ENCODE results near the gene SPRYD7. TPM values are rescaled to one million over a fixed set of nuclear protein-coding genes. Genes with fewer than 3 reads are reported as not detected.
"Not testable (repeated sequence)": the region's sequence is repeated elsewhere in the genome, so short reads cannot be mapped to it uniquely, and the experiment has no call there.

Gene SPRYD7
- total RNA-seq, 1 donor from 2014 or later = 8.3 TPM

GRCh38 chr13:49922301-49922700, 13.8 kb downstream of the SPRYD7 start:
- Mint-ChIP-seq H3K4me1 (ENCODE audit: low read depth, unreplicated experiment) (no peaks in the 10 kb centered on the region), H3K27ac (ENCODE audit: unreplicated experiment) (no peak overlapping the region), H3K9me3 (ENCODE audit: unreplicated experiment) (no peaks in the 10 kb centered on the region), H3K27me3 (ENCODE audit: unreplicated experiment) (peaks cover 2% of the 10 kb centered on the region), H3K4me3 (ENCODE audit: unreplicated experiment) (no peak overlapping the region), H3K36me3 (ENCODE audit: unreplicated experiment) (no peaks in the 10 kb centered on the region)
- no peak for DNase-seq
- TF ChIP-seq CTCF (IDR thresholded peaks at IDR 0.05; ENCODE audit: partially characterized antibody, unreplicated experiment) = no peak

- H3K4me3 Mint-ChIP-seq (ENCODE audit: unreplicated experiment); H3K4me1 Mint-ChIP-seq (ENCODE audit: low read depth, unreplicated experiment); DNase-seq; H3K27ac Mint-ChIP-seq (ENCODE audit: unreplicated experiment); H3K9me3 Mint-ChIP-seq (ENCODE audit: unreplicated experiment); H3K27me3 Mint-ChIP-seq (ENCODE audit: unreplicated experiment); H3K36me3 Mint-ChIP-seq (ENCODE audit: unreplicated experiment): not testable (repeated sequence)
These were observed 15.2 kb downstream of the SPRYD7 start for GRCh38 chr13:49920969-49921368.

- DNase-seq; H3K36me3 Mint-ChIP-seq (ENCODE audit: unreplicated experiment); H3K27me3 Mint-ChIP-seq (ENCODE audit: unreplicated experiment); H3K9me3 Mint-ChIP-seq (ENCODE audit: unreplicated experiment); H3K4me1 Mint-ChIP-seq (ENCODE audit: low read depth, unreplicated experiment); H3K4me3 Mint-ChIP-seq (ENCODE audit: unreplicated experiment); H3K27ac Mint-ChIP-seq (ENCODE audit: unreplicated experiment): not testable (repeated sequence)
These were observed 18.0 kb downstream of the SPRYD7 start for GRCh38 chr13:49918106-49918505.

GRCh38 chr13:49914947-49915346, 21.2 kb downstream of the SPRYD7 start:
- H3K36me3 Mint-ChIP-seq (ENCODE audit: unreplicated experiment) = peaks cover 8% of the 10 kb centered on the region
- no peak overlapping the region for H3K27ac Mint-ChIP-seq (ENCODE audit: unreplicated experiment)
- TF ChIP-seq CTCF (IDR thresholded peaks at IDR 0.05; ENCODE audit: partially characterized antibody, unreplicated experiment) = no peak
- no peak overlapping the region for H3K4me3 Mint-ChIP-seq (ENCODE audit: unreplicated experiment)
- H3K27me3 Mint-ChIP-seq (ENCODE audit: unreplicated experiment) = no peaks in the 10 kb centered on the region
- H3K4me1 Mint-ChIP-seq (ENCODE audit: low read depth, unreplicated experiment) = no peaks in the 10 kb centered on the region
- no peak for DNase-seq
- H3K9me3 Mint-ChIP-seq (ENCODE audit: unreplicated experiment) = no peaks in the 10 kb centered on the region

- Mint-ChIP-seq H3K4me3 (ENCODE audit: unreplicated experiment) (no peak overlapping the region), H3K4me1 (ENCODE audit: low read depth, unreplicated experiment) (no peaks in the 10 kb centered on the region), H3K27ac (ENCODE audit: unreplicated experiment) (no peak overlapping the region), H3K27me3 (ENCODE audit: unreplicated experiment) (no peaks in the 10 kb centered on the region), H3K9me3 (ENCODE audit: unreplicated experiment) (peaks cover 1% of the 10 kb centered on the region), H3K36me3 (ENCODE audit: unreplicated experiment) (no peaks in the 10 kb centered on the region)
- TF ChIP-seq CTCF (IDR thresholded peaks at IDR 0.05; ENCODE audit: partially characterized antibody, unreplicated experiment) = no peak
- DNase-seq = no peak
These were observed 27.5 kb downstream of the SPRYD7 start for GRCh38 chr13:49908637-49909036.

- H3K4me3 Mint-ChIP-seq (ENCODE audit: unreplicated experiment) = no peak overlapping the region
- TF ChIP-seq CTCF (IDR thresholded peaks at IDR 0.05; ENCODE audit: partially characterized antibody, unreplicated experiment) = no peak
- DNase-seq = no peak
- H3K27me3 Mint-ChIP-seq (ENCODE audit: unreplicated experiment) = peaks cover 2% of the 10 kb centered on the region
- H3K4me1 Mint-ChIP-seq (ENCODE audit: low read depth, unreplicated experiment) = no peaks in the 10 kb centered on the region
- no peaks in the 10 kb centered on the region for H3K36me3 Mint-ChIP-seq (ENCODE audit: unreplicated experiment)
- H3K27ac Mint-ChIP-seq (ENCODE audit: unreplicated experiment) = no peak overlapping the region
- peaks cover 1% of the 10 kb centered on the region for H3K9me3 Mint-ChIP-seq (ENCODE audit: unreplicated experiment)
These were observed 31.2 kb downstream of the SPRYD7 start for GRCh38 chr13:49904729-49905456.
